ENCODE measurements around the gene ARHGAP45.
"Not testable (repeated sequence)": the region's sequence is repeated elsewhere in the genome, so short reads cannot be mapped to it uniquely, and the experiment has no call there.

ARHGAP45 gene

GRCh38 chr19:1126984-1127760 is 60.2 kb downstream of the ARHGAP45 start:
- no peaks in the 10 kb centered on the region for H3K9me3 ChIP-seq
- H3K4me3 ChIP-seq (ENCODE audit: low read depth, low read length), result no peak overlapping the region
- no peaks in the 10 kb centered on the region; the same call in 1 of the 2 replicates for H3K4me1 ChIP-seq
- no peaks in the 10 kb centered on the region for H3K27me3 ChIP-seq
- H3K36me3 ChIP-seq, result peaks cover 27% of the 10 kb centered on the region
- TF ChIP-seq CTCF (IDR thresholded peaks at IDR 0.05; ENCODE audit: low read depth, low read length), result no peak
- no peak for DNase-seq

- no peak for TF ChIP-seq CTCF (IDR thresholded peaks at IDR 0.05; ENCODE audit: low read depth, low read length)
- no peak for DNase-seq
- Histone ChIP-seq H3K36me3 (peaks cover 22% of the 10 kb centered on the region), H3K27me3 (no peaks in the 10 kb centered on the region), H3K9me3 (no peaks in the 10 kb centered on the region), H3K4me1 (no peaks in the 10 kb centered on the region; the same call in 1 of the 2 replicates), H3K4me3 (ENCODE audit: low read depth, low read length) (no peak overlapping the region)
Measured at GRCh38 chr19:1128106-1128505, 61.1 kb downstream of the ARHGAP45 start.

- H3K27me3 ChIP-seq; H3K4me1 ChIP-seq; H3K4me3 ChIP-seq (ENCODE audit: low read depth, low read length); DNase-seq; H3K9me3 ChIP-seq: not testable (repeated sequence)
- H3K36me3 ChIP-seq, result peaks cover 12% of the 10 kb centered on the region
Measured at GRCh38 chr19:1129084-1129483, 62.1 kb downstream of the ARHGAP45 start.

GRCh38 chr19:1129535-1129934 is 62.6 kb downstream of the ARHGAP45 start:
- H3K4me3 ChIP-seq (ENCODE audit: low read depth, low read length), result no peak overlapping the region

GRCh38 chr19:1130771-1131717 is 64.1 kb downstream of the ARHGAP45 start:
- no peak for TF ChIP-seq CTCF (IDR thresholded peaks at IDR 0.05; ENCODE audit: low read depth, low read length)
- DNase-seq, result no peak
- Histone ChIP-seq H3K4me1 (no peaks in the 10 kb centered on the region; the same call in 1 of the 2 replicates), H3K36me3 (peaks cover 14% of the 10 kb centered on the region), H3K9me3 (no peaks in the 10 kb centered on the region), H3K27me3 (no peaks in the 10 kb centered on the region), H3K4me3 (ENCODE audit: low read depth, low read length) (no peak overlapping the region)

More at GRCh38 chr19:1129535-1129934, 62.6 kb downstream of the ARHGAP45 start:
- no peaks in the 10 kb centered on the region for H3K9me3 ChIP-seq
- no peaks in the 10 kb centered on the region; the same call in 1 of the 2 replicates for H3K4me1 ChIP-seq
- no peaks in the 10 kb centered on the region for H3K27me3 ChIP-seq
- no peak for DNase-seq
- peaks cover 11% of the 10 kb centered on the region for H3K36me3 ChIP-seq
- TF ChIP-seq CTCF (IDR thresholded peaks at IDR 0.05; ENCODE audit: low read depth, low read length), result no peak

GRCh38 chr19:1131718-1132551 is 65.0 kb downstream of the ARHGAP45 start:
- peak overlapping the region; percentile 35 for H3K4me3 ChIP-seq (ENCODE audit: low read depth, low read length)
- H3K4me1 ChIP-seq, result no peaks in the 10 kb centered on the region; the same call in 1 of the 2 replicates

More at GRCh38 chr19:1131718-1132551, 65.0 kb downstream of the ARHGAP45 start:
- H3K9me3 ChIP-seq, result no peaks in the 10 kb centered on the region
- DNase-seq, result peak; percentile 67
- H3K27me3 ChIP-seq, result no peaks in the 10 kb centered on the region
- TF ChIP-seq CTCF (IDR thresholded peaks at IDR 0.05; ENCODE audit: low read depth, low read length), result no peak
- H3K36me3 ChIP-seq, result peaks cover 7% of the 10 kb centered on the region

Data from BE2C (cell line).